HepG2 (cell line): ENCODE measurements around the gene COL18A1. TPM values are rescaled to one million over a fixed set of nuclear protein-coding genes. Genes with fewer than 3 reads are reported as not detected.

Source experiments
- ATRX ChIP-seq: sonication (generic); formaldehyde crosslinking; IDR thresholded peaks from 2 replicates; pipeline ENCODE4 v1.4.0; 2020; ENCODE audit warnings: missing genetic modification reagents, borderline replicate concordance
- FIP1L1 ChIP-seq: fragments of 200-400 bp; formaldehyde crosslinking; IDR thresholded peaks from 2 replicates; pipeline ENCODE4 v1.6.1; 2018; ENCODE audit warnings: low read depth, mild to moderate bottlenecking, low read length, moderate library complexity, borderline replicate concordance; ENCODE audit not compliant: insufficient read depth
- GTF3A ChIP-seq: sonication (generic); formaldehyde crosslinking; conservative IDR thresholded peaks from 2 replicates; pipeline ENCODE4 v1.4.0; 2020; ENCODE audit warnings: mild to moderate bottlenecking, missing genetic modification reagents
- SAFB2 ChIP-seq: sonication (generic); formaldehyde crosslinking; IDR thresholded peaks from 2 replicates; pipeline ENCODE4 v1.5.1; 2020; ENCODE audit warnings: missing genetic modification reagents, low read depth, mild to moderate bottlenecking, borderline replicate concordance
- ZBTB38 ChIP-seq: sonication (generic); formaldehyde crosslinking; IDR thresholded peaks from 2 replicates; pipeline ENCODE4 v1.5.1; 2020; ENCODE audit warnings: mild to moderate bottlenecking, missing genetic modification reagents
- ZNF143 ChIP-seq: sonication (generic); formaldehyde crosslinking; IDR thresholded peaks from 2 replicates; pipeline ENCODE4 v1.4.0; 2020; ENCODE audit warnings: missing genetic modification reagents
- ZNF335 ChIP-seq: sonication (generic); formaldehyde crosslinking; IDR thresholded peaks from 2 replicates; pipeline ENCODE4 v1.4.0; 2020; ENCODE audit warnings: missing genetic modification reagents
- ZNF572 ChIP-seq: sonication (generic); formaldehyde crosslinking; IDR thresholded peaks from 2 replicates; pipeline ENCODE4 v1.5.1; 2020; ENCODE audit warnings: mild to moderate bottlenecking, missing genetic modification reagents
- ZNF772 ChIP-seq: sonication (generic); formaldehyde crosslinking; IDR thresholded peaks from 2 replicates; pipeline ENCODE4 v1.5.0; 2020; ENCODE audit warnings: mild to moderate bottlenecking, missing genetic modification reagents
- ZNF850 ChIP-seq: sonication (generic); formaldehyde crosslinking; conservative IDR thresholded peaks from 2 replicates; pipeline ENCODE4 v1.9.0; 2021; ENCODE audit warnings: mild to moderate bottlenecking, missing genetic modification reagents
- ZSCAN30 ChIP-seq: sonication (generic); formaldehyde crosslinking; IDR thresholded peaks from 2 replicates; pipeline ENCODE4 v1.5.0; 2020; ENCODE audit warnings: mild to moderate bottlenecking, missing genetic modification reagents
- polyA plus RNA-seq, 8 experiments: library from polyadenylated mRNA; depleted of rRNA in 3 of 8; stranded (reverse) in 7 of 8; unstranded in 1 of 8; fragments of >200 nt; fragmentation: Illumina TruSeq in 4 of 8; extraction: Trizol in 4 of 8; gene quantifications; 2 replicates each; pipeline versions ENCODE4 v1.2.1 to v1.2.3, GENCODE V29; 2011 to 2016; ENCODE audit warnings: low read depth in 4 of 8, missing spikeins in 1 of 8, mixed read lengths in 1 of 8; ENCODE audit not compliant: insufficient read depth in 1 of 8
- total RNA-seq, 5 experiments: library from RNA; depleted of rRNA; stranded (reverse); fragments of >200 nt; fragmentation: Illumina TruSeq; extraction: Trizol; gene quantifications; 2 replicates each; pipeline ENCODE4 v1.2.3, GENCODE V29; 2016; ENCODE audit warnings: low read depth in 1 of 5
- TF ChIP-seq, protein P1 (sequence below): sonication (generic); formaldehyde crosslinking; IDR thresholded peaks from 2 replicates; pipeline ENCODE4 v1.5.0; 2020; ENCODE audit warnings: mild to moderate bottlenecking, missing genetic modification reagents
- TF ChIP-seq, protein P2 (sequence below): sonication (generic); formaldehyde crosslinking; IDR thresholded peaks from 2 replicates; pipeline ENCODE4 v1.4.0; 2020; ENCODE audit warnings: mild to moderate bottlenecking, missing genetic modification reagents
- TF ChIP-seq, protein P3 (sequence below): sonication (generic); formaldehyde crosslinking; conservative IDR thresholded peaks from 2 replicates; pipeline ENCODE4 v1.8.0; 2022; ENCODE audit warnings: mild to moderate bottlenecking, moderate library complexity, missing genetic modification reagents

The COL18A1 gene
- total and polyA plus RNA-seq, 2 of the 13 experiments (the other 11 are each of a cell fraction or from before 2014, with no cell fraction given): 79.0 to 102 TPM

DNA sequence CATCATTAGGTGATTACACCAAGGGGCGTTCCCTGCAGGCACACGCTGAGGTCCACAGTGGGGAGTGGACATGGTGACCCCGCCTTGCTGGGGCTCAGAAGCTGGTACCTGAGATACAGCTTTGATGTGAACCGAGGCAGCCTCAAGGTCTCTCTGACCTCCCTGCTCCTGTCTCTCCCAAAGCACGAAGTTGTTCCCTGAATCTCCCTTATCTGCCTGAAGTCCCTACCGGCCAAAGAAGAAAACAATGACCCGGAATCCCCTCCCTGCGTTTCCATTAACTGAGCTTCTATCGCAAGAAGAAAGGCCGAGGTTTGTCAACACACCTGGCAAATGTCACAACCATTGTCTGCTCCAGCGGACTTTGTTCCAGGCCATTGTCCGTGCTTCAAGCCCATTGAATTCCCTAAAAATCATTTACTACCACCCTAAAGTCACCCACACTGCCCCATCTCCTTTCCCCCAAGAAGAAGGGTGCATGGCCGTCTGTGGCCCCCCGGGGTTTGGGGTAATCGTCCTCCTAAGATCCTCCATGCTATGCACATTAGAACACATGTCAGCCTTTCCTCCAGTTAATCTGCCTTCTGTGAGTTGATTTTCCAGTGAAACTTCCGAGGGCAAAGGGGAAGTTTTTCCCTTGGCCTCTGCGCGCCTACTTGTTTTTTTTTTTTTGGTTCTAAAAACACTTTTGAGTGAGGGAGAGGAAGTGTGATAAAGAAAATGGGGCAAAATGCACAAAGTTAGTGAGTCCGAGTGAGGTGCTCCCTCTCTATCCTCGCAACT is 48.1 kb upstream of the COL18A1 start (continued):
- TF ChIP-seq ZNF572 (CRISPR knock-in tag): no peak
- peak; percentile 94 for TF ChIP-seq ZNF850 (CRISPR knock-in tag)
- TF ChIP-seq GTF3A (CRISPR knock-in tag): no peak
- 0 out of 2 replicates have a peak, but pooled peaks have one; percentile 17 for TF ChIP-seq ZBTB38
- no peak for TF ChIP-seq ZNF143 (CRISPR knock-in tag)
- TF ChIP-seq SAFB2 (CRISPR knock-in tag): no peak
- TF ChIP-seq, protein P1, sequence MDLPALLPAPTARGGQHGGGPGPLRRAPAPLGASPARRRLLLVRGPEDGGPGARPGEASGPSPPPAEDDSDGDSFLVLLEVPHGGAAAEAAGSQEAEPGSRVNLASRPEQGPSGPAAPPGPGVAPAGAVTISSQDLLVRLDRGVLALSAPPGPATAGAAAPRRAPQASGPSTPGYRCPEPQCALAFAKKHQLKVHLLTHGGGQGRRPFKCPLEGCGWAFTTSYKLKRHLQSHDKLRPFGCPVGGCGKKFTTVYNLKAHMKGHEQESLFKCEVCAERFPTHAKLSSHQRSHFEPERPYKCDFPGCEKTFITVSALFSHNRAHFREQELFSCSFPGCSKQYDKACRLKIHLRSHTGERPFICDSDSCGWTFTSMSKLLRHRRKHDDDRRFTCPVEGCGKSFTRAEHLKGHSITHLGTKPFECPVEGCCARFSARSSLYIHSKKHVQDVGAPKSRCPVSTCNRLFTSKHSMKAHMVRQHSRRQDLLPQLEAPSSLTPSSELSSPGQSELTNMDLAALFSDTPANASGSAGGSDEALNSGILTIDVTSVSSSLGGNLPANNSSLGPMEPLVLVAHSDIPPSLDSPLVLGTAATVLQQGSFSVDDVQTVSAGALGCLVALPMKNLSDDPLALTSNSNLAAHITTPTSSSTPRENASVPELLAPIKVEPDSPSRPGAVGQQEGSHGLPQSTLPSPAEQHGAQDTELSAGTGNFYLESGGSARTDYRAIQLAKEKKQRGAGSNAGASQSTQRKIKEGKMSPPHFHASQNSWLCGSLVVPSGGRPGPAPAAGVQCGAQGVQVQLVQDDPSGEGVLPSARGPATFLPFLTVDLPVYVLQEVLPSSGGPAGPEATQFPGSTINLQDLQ (CRISPR knock-in tag): no peak
- TF ChIP-seq, protein P2, sequence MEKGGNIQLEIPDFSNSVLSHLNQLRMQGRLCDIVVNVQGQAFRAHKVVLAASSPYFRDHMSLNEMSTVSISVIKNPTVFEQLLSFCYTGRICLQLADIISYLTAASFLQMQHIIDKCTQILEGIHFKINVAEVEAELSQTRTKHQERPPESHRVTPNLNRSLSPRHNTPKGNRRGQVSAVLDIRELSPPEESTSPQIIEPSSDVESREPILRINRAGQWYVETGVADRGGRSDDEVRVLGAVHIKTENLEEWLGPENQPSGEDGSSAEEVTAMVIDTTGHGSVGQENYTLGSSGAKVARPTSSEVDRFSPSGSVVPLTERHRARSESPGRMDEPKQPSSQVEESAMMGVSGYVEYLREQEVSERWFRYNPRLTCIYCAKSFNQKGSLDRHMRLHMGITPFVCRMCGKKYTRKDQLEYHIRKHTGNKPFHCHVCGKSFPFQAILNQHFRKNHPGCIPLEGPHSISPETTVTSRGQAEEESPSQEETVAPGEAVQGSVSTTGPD (CRISPR knock-in tag): no peak
- TF ChIP-seq FIP1L1: no peak
- no peak for TF ChIP-seq ATRX (CRISPR knock-in tag)
- no peak for TF ChIP-seq ZNF335 (CRISPR knock-in tag)
- TF ChIP-seq ZNF772: no peak
- TF ChIP-seq, protein P3, sequence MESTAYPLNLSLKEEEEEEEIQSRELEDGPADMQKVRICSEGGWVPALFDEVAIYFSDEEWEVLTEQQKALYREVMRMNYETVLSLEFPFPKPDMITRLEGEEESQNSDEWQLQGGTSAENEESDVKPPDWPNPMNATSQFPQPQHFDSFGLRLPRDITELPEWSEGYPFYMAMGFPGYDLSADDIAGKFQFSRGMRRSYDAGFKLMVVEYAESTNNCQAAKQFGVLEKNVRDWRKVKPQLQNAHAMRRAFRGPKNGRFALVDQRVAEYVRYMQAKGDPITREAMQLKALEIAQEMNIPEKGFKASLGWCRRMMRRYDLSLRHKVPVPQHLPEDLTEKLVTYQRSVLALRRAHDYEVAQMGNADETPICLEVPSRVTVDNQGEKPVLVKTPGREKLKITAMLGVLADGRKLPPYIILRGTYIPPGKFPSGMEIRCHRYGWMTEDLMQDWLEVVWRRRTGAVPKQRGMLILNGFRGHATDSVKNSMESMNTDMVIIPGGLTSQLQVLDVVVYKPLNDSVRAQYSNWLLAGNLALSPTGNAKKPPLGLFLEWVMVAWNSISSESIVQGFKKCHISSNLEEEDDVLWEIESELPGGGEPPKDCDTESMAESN: no peak
- no peak for TF ChIP-seq ZSCAN30 (CRISPR knock-in tag)
